Thoracic aorta (tissue), 2 donors: ENCODE measurements around the gene RPS10. TPM values are rescaled to one million over a fixed set of nuclear protein-coding genes. Genes with fewer than 3 reads are reported as not detected.

Experiments used
- ATAC-seq: fragments of 150-250 bp; one replicate; pipeline ENCODE4 v1.8.0; 2017; ENCODE audit warnings: low read depth; ENCODE audit not compliant: insufficient number of reproducible peaks, low FRiP score
- DNase-seq: peaks from one replicate; pipeline ENCODE4 v3.0.0-alpha.2; 2020; ENCODE audit warnings: low spot score
- H3K27ac ChIP-seq, 2 donors: fragments of 200-600 bp; sonication (generic); 1 replicate in 1 of 2; 2 replicates in 1 of 2; pipeline ENCODE4 v1.5.1; 2016; ENCODE audit warnings: mild to moderate bottlenecking in 2 of 2, moderate library complexity in 2 of 2
- H3K27me3 ChIP-seq: fragments of 200-600 bp; sonication (generic); replicated peaks from 2 replicates; pipeline ENCODE4 v1.6.0; 2016; ENCODE audit warnings: mild to moderate bottlenecking; ENCODE audit not compliant: insufficient read depth
- H3K36me3 ChIP-seq: fragments of 200-600 bp; sonication (generic); one replicate; pipeline ENCODE4 v1.5.1; 2016
- H3K4me1 ChIP-seq, 2 donors: fragments of 200-600 bp; sonication (generic); 1 replicate in 1 of 2; 2 replicates in 1 of 2; pipeline versions ENCODE4 v1.5.1 to v1.6.0; 2016; ENCODE audit warnings: low read depth in 2 of 2, mild to moderate bottlenecking in 1 of 2; ENCODE audit not compliant: control insufficient read depth in 1 of 2
- H3K4me3 ChIP-seq: fragments of 200-600 bp; sonication (generic); 2 replicates; pipeline ENCODE4 v1.5.1; 2016; ENCODE audit warnings: mild to moderate bottlenecking
- H3K9me3 ChIP-seq: fragments of 200-600 bp; sonication (generic); 2 replicates; pipeline ENCODE4 v1.5.1; 2016
- CTCF ChIP-seq: fragments of 200-600 bp; sonication (generic); IDR thresholded peaks from one replicate; pipeline ENCODE4 v1.5.1; 2019; ENCODE audit warnings: antibody characterized with exemption
- total RNA-seq, 2 donors: library from RNA; depleted of rRNA; stranded (reverse); fragments of >200 nt; gene quantifications; one replicate each; pipeline versions ENCODE4 v1.1.0 to v1.2.3, GENCODE V29; 2016

Gene RPS10
- total RNA-seq, 2 donors from 2014 or later = 975 to 1,344 TPM

- TF ChIP-seq CTCF = no peak
- Histone ChIP-seq H3K9me3 (no peaks in the 10 kb centered on the region), H3K4me3 (no peak overlapping the region), H3K36me3 (no peaks in the 10 kb centered on the region), H3K27me3 (no peaks in the 10 kb centered on the region), H3K4me1 (no peaks in the 10 kb centered on the region), H3K27ac (no peak overlapping the region)
- ATAC-seq (no peak), DNase-seq (no peak)
These were observed 11.7 kb upstream of the RPS10 start for GRCh38 chr6:34437644-34437970.

- no peaks in the 10 kb centered on the region for H3K4me1 ChIP-seq
- DNase-seq = no peak
- H3K27ac ChIP-seq = no peak overlapping the region
- no peaks in the 10 kb centered on the region for H3K36me3 ChIP-seq
- no peaks in the 10 kb centered on the region for H3K27me3 ChIP-seq
- TF ChIP-seq CTCF = no peak
- no peaks in the 10 kb centered on the region for H3K9me3 ChIP-seq
- no peak overlapping the region for H3K4me3 ChIP-seq
- no peak for ATAC-seq
These were observed 11.2 kb upstream of the RPS10 start for GRCh38 chr6:34436803-34437643.

- no peak for ATAC-seq
- Histone ChIP-seq H3K36me3 (no peaks in the 10 kb centered on the region), H3K27ac (no peak overlapping the region), H3K9me3 (no peaks in the 10 kb centered on the region), H3K4me1 (no peaks in the 10 kb centered on the region), H3K27me3 (no peaks in the 10 kb centered on the region), H3K4me3 (no peak overlapping the region)
- no peak for DNase-seq
- no peak for TF ChIP-seq CTCF
These were observed 10.0 kb upstream of the RPS10 start for GRCh38 chr6:34435916-34436315.

GRCh38 chr6:34425132-34425497 is 754 bp downstream of the RPS10 start:
- ATAC-seq (no peak), DNase-seq (no peak)
- peak overlapping the region; percentile 92 for H3K4me3 ChIP-seq
- peak overlapping the region; percentile 65 to 79 for H3K27ac ChIP-seq
- no peak for TF ChIP-seq CTCF
- no peaks in the 10 kb centered on the region for H3K9me3 ChIP-seq
- H3K27me3 ChIP-seq = no peaks in the 10 kb centered on the region
- peaks cover 36% of the 10 kb centered on the region for H3K36me3 ChIP-seq
- peaks cover 6 to 20% of the 10 kb centered on the region in 2 donors for H3K4me1 ChIP-seq

GRCh38 chr6:34424200-34425131 is 1.4 kb downstream of the RPS10 start:
- ATAC-seq (no peak), DNase-seq (no peak)
- Histone ChIP-seq H3K4me3 (peak overlapping the region; percentile 92), H3K9me3 (no peaks in the 10 kb centered on the region), H3K27ac (peak overlapping the region; percentile 65 to 79), H3K27me3 (no peaks in the 10 kb centered on the region), H3K4me1 (peaks cover 6 to 20% of the 10 kb centered on the region in 2 donors), H3K36me3 (peaks cover 42% of the 10 kb centered on the region)
- TF ChIP-seq CTCF = no peak
